Liver (tissue), 3 donors: Measurements from ENCODE around the gene KCNA2.

Experiments used
- HNF4G ChIP-seq: IDR thresholded peaks from 2 replicates; pipeline ENCODE4 v1.6.1; 2016; ENCODE audit warnings: antibody characterized with exemption
- JUND ChIP-seq, 2 donors: IDR thresholded peaks; 2 replicates each; pipeline ENCODE4 v1.6.1; 2016; ENCODE audit warnings: antibody characterized with exemption in 2 of 2
- NR2F2 ChIP-seq: IDR thresholded peaks from 2 replicates; pipeline ENCODE4 v1.6.1; 2016; ENCODE audit warnings: antibody characterized with exemption
- SP1 ChIP-seq: IDR thresholded peaks from 2 replicates; pipeline ENCODE4 v1.6.1; 2018; ENCODE audit warnings: antibody characterized with exemption, mild to moderate bottlenecking
- TAF1 ChIP-seq: conservative IDR thresholded peaks from 2 replicates; pipeline ENCODE4 v1.6.1; 2016; ENCODE audit warnings: antibody characterized with exemption, mild to moderate bottlenecking
- YY1 ChIP-seq: IDR thresholded peaks from 2 replicates; pipeline ENCODE4 v1.6.1; 2016; ENCODE audit warnings: antibody characterized with exemption, mild to moderate bottlenecking
- TF ChIP-seq, protein P1 (sequence below): IDR thresholded peaks from 2 replicates; pipeline ENCODE4 v1.6.1; 2016; ENCODE audit warnings: antibody characterized with exemption
- TF ChIP-seq, protein P2 (sequence below): fragments of 150-350 bp; IDR thresholded peaks from 2 replicates; pipeline ENCODE4 v1.5.1; 2017; ENCODE audit warnings: improper control_type of control experiment, low read depth, low read length; ENCODE audit not compliant: missing input control
- TF ChIP-seq, protein P3 (sequence below): IDR thresholded peaks from 2 replicates; pipeline ENCODE4 v1.6.1; 2016; ENCODE audit warnings: antibody characterized with exemption, mild to moderate bottlenecking
- donor health status: healthy.
- donor health status: healthy.

DNA sequence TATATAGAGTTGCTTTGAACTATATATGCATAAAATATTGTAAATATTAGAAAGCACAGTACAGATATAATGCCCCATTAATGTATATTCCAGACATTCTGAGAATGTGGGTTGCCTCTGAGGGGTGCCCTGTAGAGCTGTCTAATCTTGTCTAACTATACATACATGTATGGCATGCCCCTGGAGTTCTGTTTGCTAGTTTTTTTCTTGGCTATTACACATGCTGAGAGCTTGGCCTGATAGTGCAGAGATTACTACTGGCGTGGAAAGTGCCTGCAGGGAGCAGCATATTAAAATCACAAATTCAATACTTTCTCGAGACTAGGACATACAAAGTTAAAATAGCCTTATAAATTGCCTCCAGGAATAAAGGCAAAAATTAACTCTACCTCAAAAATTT is 44.5 kb upstream of the KCNA2 start:
- TF ChIP-seq, protein P1, sequence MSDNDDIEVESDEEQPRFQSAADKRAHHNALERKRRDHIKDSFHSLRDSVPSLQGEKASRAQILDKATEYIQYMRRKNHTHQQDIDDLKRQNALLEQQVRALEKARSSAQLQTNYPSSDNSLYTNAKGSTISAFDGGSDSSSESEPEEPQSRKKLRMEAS: no peak
- TF ChIP-seq SP1 (no peak), TAF1 (no peak), HNF4G (no peak), YY1 (no peak), JUND (IDR thresholded peaks at IDR 0.05) (no peak), NR2F2 (no peak)
- TF ChIP-seq, protein P2, sequence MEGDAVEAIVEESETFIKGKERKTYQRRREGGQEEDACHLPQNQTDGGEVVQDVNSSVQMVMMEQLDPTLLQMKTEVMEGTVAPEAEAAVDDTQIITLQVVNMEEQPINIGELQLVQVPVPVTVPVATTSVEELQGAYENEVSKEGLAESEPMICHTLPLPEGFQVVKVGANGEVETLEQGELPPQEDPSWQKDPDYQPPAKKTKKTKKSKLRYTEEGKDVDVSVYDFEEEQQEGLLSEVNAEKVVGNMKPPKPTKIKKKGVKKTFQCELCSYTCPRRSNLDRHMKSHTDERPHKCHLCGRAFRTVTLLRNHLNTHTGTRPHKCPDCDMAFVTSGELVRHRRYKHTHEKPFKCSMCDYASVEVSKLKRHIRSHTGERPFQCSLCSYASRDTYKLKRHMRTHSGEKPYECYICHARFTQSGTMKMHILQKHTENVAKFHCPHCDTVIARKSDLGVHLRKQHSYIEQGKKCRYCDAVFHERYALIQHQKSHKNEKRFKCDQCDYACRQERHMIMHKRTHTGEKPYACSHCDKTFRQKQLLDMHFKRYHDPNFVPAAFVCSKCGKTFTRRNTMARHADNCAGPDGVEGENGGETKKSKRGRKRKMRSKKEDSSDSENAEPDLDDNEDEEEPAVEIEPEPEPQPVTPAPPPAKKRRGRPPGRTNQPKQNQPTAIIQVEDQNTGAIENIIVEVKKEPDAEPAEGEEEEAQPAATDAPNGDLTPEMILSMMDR: no peak
- TF ChIP-seq, protein P3, sequence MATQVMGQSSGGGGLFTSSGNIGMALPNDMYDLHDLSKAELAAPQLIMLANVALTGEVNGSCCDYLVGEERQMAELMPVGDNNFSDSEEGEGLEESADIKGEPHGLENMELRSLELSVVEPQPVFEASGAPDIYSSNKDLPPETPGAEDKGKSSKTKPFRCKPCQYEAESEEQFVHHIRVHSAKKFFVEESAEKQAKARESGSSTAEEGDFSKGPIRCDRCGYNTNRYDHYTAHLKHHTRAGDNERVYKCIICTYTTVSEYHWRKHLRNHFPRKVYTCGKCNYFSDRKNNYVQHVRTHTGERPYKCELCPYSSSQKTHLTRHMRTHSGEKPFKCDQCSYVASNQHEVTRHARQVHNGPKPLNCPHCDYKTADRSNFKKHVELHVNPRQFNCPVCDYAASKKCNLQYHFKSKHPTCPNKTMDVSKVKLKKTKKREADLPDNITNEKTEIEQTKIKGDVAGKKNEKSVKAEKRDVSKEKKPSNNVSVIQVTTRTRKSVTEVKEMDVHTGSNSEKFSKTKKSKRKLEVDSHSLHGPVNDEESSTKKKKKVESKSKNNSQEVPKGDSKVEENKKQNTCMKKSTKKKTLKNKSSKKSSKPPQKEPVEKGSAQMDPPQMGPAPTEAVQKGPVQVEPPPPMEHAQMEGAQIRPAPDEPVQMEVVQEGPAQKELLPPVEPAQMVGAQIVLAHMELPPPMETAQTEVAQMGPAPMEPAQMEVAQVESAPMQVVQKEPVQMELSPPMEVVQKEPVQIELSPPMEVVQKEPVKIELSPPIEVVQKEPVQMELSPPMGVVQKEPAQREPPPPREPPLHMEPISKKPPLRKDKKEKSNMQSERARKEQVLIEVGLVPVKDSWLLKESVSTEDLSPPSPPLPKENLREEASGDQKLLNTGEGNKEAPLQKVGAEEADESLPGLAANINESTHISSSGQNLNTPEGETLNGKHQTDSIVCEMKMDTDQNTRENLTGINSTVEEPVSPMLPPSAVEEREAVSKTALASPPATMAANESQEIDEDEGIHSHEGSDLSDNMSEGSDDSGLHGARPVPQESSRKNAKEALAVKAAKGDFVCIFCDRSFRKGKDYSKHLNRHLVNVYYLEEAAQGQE: no peak
